HL-60 (cell line): ENCODE results near the gene MAD1L1.

Source experiments
- CTCF ChIP-seq: IDR thresholded peaks from one replicate; pipeline ENCODE4 v1.5.1; 2011; ENCODE audit warnings: low read length, control low read depth, inconsistent platforms; ENCODE audit not compliant: insufficient read depth
- GABPA ChIP-seq: IDR thresholded peaks from 2 replicates; pipeline ENCODE4 v1.6.1; 2012; ENCODE audit warnings: low read depth
- POLR2AphosphoS5 ChIP-seq: IDR thresholded peaks from 2 replicates; pipeline ENCODE4 v1.6.1; 2012; ENCODE audit warnings: low read depth
- REST ChIP-seq: IDR thresholded peaks from 2 replicates; pipeline ENCODE4 v1.6.1; 2012; ENCODE audit warnings: low read depth; ENCODE audit not compliant: insufficient replicate concordance
- SPI1 ChIP-seq: IDR thresholded peaks from 2 replicates; pipeline ENCODE4 v1.6.1; 2012; ENCODE audit warnings: low read depth, mild to moderate bottlenecking, borderline replicate concordance

- no peak for TF ChIP-seq CTCF
- no peak for TF ChIP-seq REST
- peak; percentile 81 for TF ChIP-seq POLR2AphosphoS5
- TF ChIP-seq GABPA, result no peak
- no peak; the same call in 1 of the 2 replicates for TF ChIP-seq SPI1
Observed at GRCh38 chr7:2074691-2075090, 158.1 kb downstream of the MAD1L1 start.
